ENCODE data around the gene TAS1R2. TPM values are rescaled to one million over a fixed set of nuclear protein-coding genes. Genes with fewer than 3 reads are reported as not detected.

The TAS1R2 gene
- total and polyA plus RNA-seq, 2 of the 8 experiments (the other 6 are each of a cell fraction or from before 2014, with no cell fraction given): not detected

GRCh38 chr1:18883079-18883478 is 23.6 kb upstream of the TAS1R2 start:
- Histone ChIP-seq H3K9ac (replicated peaks in 1 of 4; ENCODE audit: extremely low read depth in 1 of 4, low read depth in 3 of 4, low read length in 3 of 4) (no peak overlapping the region), H4K91ac (replicated peaks; ENCODE audit: insufficient read length, low read length) (no peak overlapping the region), H4K20me1 (replicated peaks in 1 of 2; ENCODE audit: control insufficient read depth in 1 of 2, insufficient read depth in 2 of 2, low read length in 2 of 2) (peaks cover 0 to 8% of the 10 kb centered on the region in 2 experiments), H3K79me1 (ENCODE audit: low read depth, low read length) (no peaks in the 10 kb centered on the region), H2BK12ac (ENCODE audit: low read depth, low read length) (no peak overlapping the region), H2AK5ac (ENCODE audit: low read depth, low read length) (no peak overlapping the region), H3K18ac (ENCODE audit: extremely low read depth, low read length) (no peak overlapping the region), H4K8ac (ENCODE audit: extremely low read depth, insufficient read depth, low read length) (no peak overlapping the region), H2AFZ (ENCODE audit: low read length) (no peak overlapping the region), H2BK20ac (ENCODE audit: low read length) (no peak overlapping the region), H3K27ac (ENCODE audit: low read depth, low read length) (no peak overlapping the region), H2BK120ac (replicated peaks; ENCODE audit: low read depth, low read length) (no peak overlapping the region), H2BK15ac (ENCODE audit: low read length) (no peak overlapping the region), H3K4ac (replicated peaks; ENCODE audit: insufficient read length, low read depth, low read length) (no peak overlapping the region), H3K4me1 (replicated peaks in 1 of 4; ENCODE audit: control insufficient read depth in 3 of 4, insufficient read depth in 4 of 4, low read length in 3 of 4) (peaks cover 0 to 6% (median 4%) of the 10 kb centered on the region in 4 experiments; a peak in 4 of 7 replicates), H4K5ac (ENCODE audit: insufficient read length, low read depth, low read length) (no peak overlapping the region), H3K23ac (ENCODE audit: insufficient read length) (no peak overlapping the region), H3K9me3 (ENCODE audit: insufficient read depth in 2 of 2, low read depth in 1 of 2, low read length in 1 of 2) (no peaks in the 10 kb centered on the region), H3K4me2 (ENCODE audit: insufficient read depth in 1 of 2, low read depth in 2 of 2, low read length in 2 of 2) (no peak overlapping the region), H3K56ac (replicated peaks; ENCODE audit: insufficient read length, low read depth, low read length) (no peak overlapping the region), H3K27me3 (replicated peaks in 1 of 4; ENCODE audit: control insufficient read depth in 3 of 4, extremely low read depth in 1 of 4, insufficient read depth in 3 of 4, low read length in 3 of 4) (no peaks in the 10 kb centered on the region), H3K4me3 (ENCODE audit: extremely low read depth in 1 of 4, insufficient read depth in 2 of 4, low read depth in 3 of 4, low read length in 4 of 4) (no peak overlapping the region), H3K14ac (ENCODE audit: insufficient read length) (no peak overlapping the region), H3K36me3 (ENCODE audit: control insufficient read depth in 2 of 4, insufficient read depth in 4 of 4, low read length in 3 of 4) (peaks cover 0 to 11% (median 2%) of the 10 kb centered on the region in 4 experiments; a peak in 4 of 8 replicates), H3K23me2 (ENCODE audit: low read depth, low read length) (no peaks in the 10 kb centered on the region), H3K79me2 (ENCODE audit: control insufficient read depth in 1 of 2, insufficient read depth in 2 of 2, low read length in 2 of 2) (no peaks in the 10 kb centered on the region), H2BK5ac (ENCODE audit: low read depth, low read length) (no peak overlapping the region)
- CTCF ChIA-PET (ENCODE audit: partially characterized antibody): interaction anchor here (1.0 to 14.4 kb wide), 13 partner anchors 7 to 285 kb away, joined by 4 to 131 read pairs (median 8); partner anchors contain the start of gene ALDH4A1
- no peak for DNase-seq (ENCODE audit: low read depth in 1 of 2, low spot score in 2 of 2)
- WGBS, 2 experiments (ENCODE audit: extremely low coverage in 1 of 2, insufficient coverage in 1 of 2, insufficient read length in 1 of 2, insufficient replicate concordance in 2 of 2, low coverage in 1 of 2, low lambda C conversion rate in 2 of 2, missing lambda C conversion rate in 1 of 2): 89% methylated on average over 23 of the region's 23 CpGs; no CpG with 5 or more reads in 1 of the 2 experiments
- POLR2A ChIA-PET (ENCODE audit: partially characterized antibody): no interaction called here
- FAIRE-seq: no peak
- TF ChIP-seq, protein P1, sequence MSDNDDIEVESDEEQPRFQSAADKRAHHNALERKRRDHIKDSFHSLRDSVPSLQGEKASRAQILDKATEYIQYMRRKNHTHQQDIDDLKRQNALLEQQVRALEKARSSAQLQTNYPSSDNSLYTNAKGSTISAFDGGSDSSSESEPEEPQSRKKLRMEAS (IDR thresholded peaks at IDR 0.05): no peak
- TF ChIP-seq KDM5A (IDR thresholded peaks at IDR 0.05; ENCODE audit: low read length) (no peak), BRCA1 (IDR thresholded peaks at IDR 0.05; ENCODE audit: low read depth, low read length) (no peak), PHF8 (conservative IDR thresholded peaks at IDR 0.05; ENCODE audit: low read depth, low read length) (no peak), POU5F1 (IDR thresholded peaks at IDR 0.05; ENCODE audit: low read depth, low read length) (no peak), EGR1 (IDR thresholded peaks at IDR 0.05; ENCODE audit: borderline replicate concordance, low read depth, low read length) (no peak), JUN (IDR thresholded peaks at IDR 0.05; ENCODE audit: low read depth, low read length) (no peak), TAF7 (optimal IDR thresholded peaks at IDR 0.05; ENCODE audit: borderline replicate concordance, low read depth, low read length) (no peak), FOSL1 (IDR thresholded peaks at IDR 0.05; ENCODE audit: insufficient read depth, low read depth, low read length) (no peak)
- TF ChIP-seq, protein P2, sequence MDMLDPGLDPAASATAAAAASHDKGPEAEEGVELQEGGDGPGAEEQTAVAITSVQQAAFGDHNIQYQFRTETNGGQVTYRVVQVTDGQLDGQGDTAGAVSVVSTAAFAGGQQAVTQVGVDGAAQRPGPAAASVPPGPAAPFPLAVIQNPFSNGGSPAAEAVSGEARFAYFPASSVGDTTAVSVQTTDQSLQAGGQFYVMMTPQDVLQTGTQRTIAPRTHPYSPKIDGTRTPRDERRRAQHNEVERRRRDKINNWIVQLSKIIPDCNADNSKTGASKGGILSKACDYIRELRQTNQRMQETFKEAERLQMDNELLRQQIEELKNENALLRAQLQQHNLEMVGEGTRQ (IDR thresholded peaks at IDR 0.05; ENCODE audit: low read length): no peak
- TF ChIP-seq, protein P3, sequence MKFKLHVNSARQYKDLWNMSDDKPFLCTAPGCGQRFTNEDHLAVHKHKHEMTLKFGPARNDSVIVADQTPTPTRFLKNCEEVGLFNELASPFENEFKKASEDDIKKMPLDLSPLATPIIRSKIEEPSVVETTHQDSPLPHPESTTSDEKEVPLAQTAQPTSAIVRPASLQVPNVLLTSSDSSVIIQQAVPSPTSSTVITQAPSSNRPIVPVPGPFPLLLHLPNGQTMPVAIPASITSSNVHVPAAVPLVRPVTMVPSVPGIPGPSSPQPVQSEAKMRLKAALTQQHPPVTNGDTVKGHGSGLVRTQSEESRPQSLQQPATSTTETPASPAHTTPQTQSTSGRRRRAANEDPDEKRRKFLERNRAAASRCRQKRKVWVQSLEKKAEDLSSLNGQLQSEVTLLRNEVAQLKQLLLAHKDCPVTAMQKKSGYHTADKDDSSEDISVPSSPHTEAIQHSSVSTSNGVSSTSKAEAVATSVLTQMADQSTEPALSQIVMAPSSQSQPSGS (IDR thresholded peaks at IDR 0.05; ENCODE audit: low read length): no peak
